Lower lobe of right lung (tissue), 2 donors: ENCODE measurements around the gene RIC1. TPM values are rescaled to one million over a fixed set of nuclear protein-coding genes. Genes with fewer than 3 reads are reported as not detected.

ENCODE experiments used
- ATAC-seq, 2 donors: fragments of 200-7000 bp; cut with Tn5 transposase; one replicate each; pipeline ENCODE4 v1.9.1; 2020 to 2022; ENCODE audit warnings: mild to moderate bottlenecking in 2 of 2, moderate library complexity in 2 of 2
- DNase-seq: peaks from one replicate; pipeline ENCODE4 v3.0.0-alpha.2; 2020
- H3K27ac ChIP-seq: fragments of 200-600 bp; one replicate; pipeline ENCODE4 v1.8.0; 2022
- H3K27me3 ChIP-seq: fragments of 200-600 bp; one replicate; pipeline ENCODE4 v1.8.0; 2022; ENCODE audit warnings: low read depth
- H3K36me3 ChIP-seq: fragments of 200-600 bp; one replicate; pipeline ENCODE4 v1.8.0; 2022; ENCODE audit warnings: mild to moderate bottlenecking
- H3K4me1 ChIP-seq: fragments of 200-600 bp; one replicate; pipeline ENCODE4 v1.8.0; 2022
- H3K4me3 ChIP-seq: fragments of 200-600 bp; one replicate; pipeline ENCODE4 v1.8.0; 2022; ENCODE audit warnings: mild to moderate bottlenecking
- H3K9me3 ChIP-seq: fragments of 200-600 bp; one replicate; pipeline ENCODE4 v1.8.0; 2022
- intact Hi-C: fragments of 100-400 bp; cut with DNase I; formaldehyde crosslinking; loops from one replicate; pipeline ENCODE4 v1.11.0; 2022
- total RNA-seq: library from RNA; stranded (reverse); fragmentation: NEBNext Ultra II Directional; extraction: Animal tissue kit (Norgen Biotek cat#: 25700); gene quantifications from one replicate; pipeline ENCODE4 v1.2.1, GENCODE V29; 2021
- TF ChIP-seq, protein P1 (sequence below): fragments of 200-600 bp; IDR thresholded peaks from one replicate; pipeline ENCODE4 v1.8.0; 2022; ENCODE audit warnings: antibody characterized with exemption, mild to moderate bottlenecking
- donor health status: DM: no; HTN: yes; CAD: no; lungs with severe emphysema.

RIC1 gene
- total RNA-seq, 1 donor from 2014 or later, result 20.5 TPM

DNA sequence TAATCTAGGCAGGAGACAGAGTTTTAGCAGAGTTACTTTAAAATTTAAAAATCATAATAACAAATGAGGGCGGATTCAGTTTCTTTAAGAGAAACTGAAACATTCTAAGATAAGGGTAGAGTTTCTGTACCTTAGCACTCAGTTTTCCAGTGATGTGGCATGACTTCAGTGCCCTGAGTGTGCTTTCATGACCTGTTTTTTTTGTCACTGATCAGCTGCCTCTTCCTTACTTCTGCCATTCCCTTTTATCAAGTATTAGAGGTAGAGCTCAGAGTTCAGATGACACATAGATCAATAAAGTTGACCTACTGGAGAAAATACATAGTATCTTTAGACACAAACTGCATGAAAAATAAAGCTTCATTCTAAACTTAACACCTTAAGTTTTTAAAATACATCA is 121.7 kb downstream of the RIC1 start:
- Histone ChIP-seq H3K4me3 (no peak overlapping the region), H3K36me3 (peaks cover 67% of the 10 kb centered on the region), H3K4me1 (no peaks in the 10 kb centered on the region), H3K27me3 (no peaks in the 10 kb centered on the region), H3K27ac (no peak overlapping the region), H3K9me3 (no peaks in the 10 kb centered on the region)
- intact Hi-C loops, result no loop called here
- DNase-seq (no peak), ATAC-seq (no peak)
- TF ChIP-seq, protein P1, sequence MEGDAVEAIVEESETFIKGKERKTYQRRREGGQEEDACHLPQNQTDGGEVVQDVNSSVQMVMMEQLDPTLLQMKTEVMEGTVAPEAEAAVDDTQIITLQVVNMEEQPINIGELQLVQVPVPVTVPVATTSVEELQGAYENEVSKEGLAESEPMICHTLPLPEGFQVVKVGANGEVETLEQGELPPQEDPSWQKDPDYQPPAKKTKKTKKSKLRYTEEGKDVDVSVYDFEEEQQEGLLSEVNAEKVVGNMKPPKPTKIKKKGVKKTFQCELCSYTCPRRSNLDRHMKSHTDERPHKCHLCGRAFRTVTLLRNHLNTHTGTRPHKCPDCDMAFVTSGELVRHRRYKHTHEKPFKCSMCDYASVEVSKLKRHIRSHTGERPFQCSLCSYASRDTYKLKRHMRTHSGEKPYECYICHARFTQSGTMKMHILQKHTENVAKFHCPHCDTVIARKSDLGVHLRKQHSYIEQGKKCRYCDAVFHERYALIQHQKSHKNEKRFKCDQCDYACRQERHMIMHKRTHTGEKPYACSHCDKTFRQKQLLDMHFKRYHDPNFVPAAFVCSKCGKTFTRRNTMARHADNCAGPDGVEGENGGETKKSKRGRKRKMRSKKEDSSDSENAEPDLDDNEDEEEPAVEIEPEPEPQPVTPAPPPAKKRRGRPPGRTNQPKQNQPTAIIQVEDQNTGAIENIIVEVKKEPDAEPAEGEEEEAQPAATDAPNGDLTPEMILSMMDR, result no peak

DNA sequence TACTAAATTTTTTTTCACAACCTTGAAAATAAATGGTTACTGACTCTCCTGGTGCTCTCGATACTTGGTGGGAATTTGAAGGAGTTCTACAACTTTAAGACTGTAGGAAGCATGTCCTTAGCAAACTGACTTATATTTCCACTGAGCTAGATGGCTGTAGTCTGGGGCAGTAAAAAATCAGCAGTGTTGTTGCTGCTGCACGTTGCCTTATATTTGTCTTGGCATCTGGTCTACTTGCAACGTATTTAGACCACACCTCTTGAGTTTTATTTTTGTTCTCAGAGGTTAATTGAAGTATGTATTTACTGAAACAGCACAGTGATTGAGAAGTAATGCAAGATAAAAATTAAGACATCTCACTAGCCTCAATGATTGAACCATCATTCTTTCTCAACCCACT is 127.7 kb downstream of the RIC1 start:
- H3K4me3 ChIP-seq, result no peak overlapping the region
- H3K36me3 ChIP-seq, result peaks cover 57% of the 10 kb centered on the region
- no peak for ATAC-seq
- no peaks in the 10 kb centered on the region for H3K9me3 ChIP-seq
- no peaks in the 10 kb centered on the region for H3K4me1 ChIP-seq
- TF ChIP-seq, protein P1, result no peak
- no peak overlapping the region for H3K27ac ChIP-seq
- H3K27me3 ChIP-seq, result no peaks in the 10 kb centered on the region
- no peak for DNase-seq
- intact Hi-C loops, result no loop called here

DNA sequence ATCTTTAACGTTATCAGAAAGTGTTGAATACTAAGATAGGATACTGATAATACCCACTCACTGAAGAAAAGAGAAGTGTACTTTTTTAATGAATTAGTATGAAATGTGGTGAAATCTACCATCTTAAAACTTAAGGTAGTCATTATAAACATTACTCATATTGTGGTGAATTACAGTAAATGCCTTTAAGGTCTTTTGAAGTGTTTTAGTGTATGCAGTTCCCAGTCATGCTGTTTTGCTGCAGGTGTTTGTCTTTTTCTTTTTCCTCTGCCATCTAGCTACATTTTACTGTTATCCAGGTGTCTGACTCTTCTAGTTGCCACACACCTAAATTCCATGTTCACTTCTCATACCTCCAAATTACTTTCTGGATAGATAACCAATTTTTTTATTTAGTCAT is 131.4 kb downstream of the RIC1 start:
- Histone ChIP-seq H3K9me3 (no peaks in the 10 kb centered on the region), H3K36me3 (peaks cover 78% of the 10 kb centered on the region), H3K27me3 (no peaks in the 10 kb centered on the region), H3K27ac (no peak overlapping the region), H3K4me3 (no peak overlapping the region), H3K4me1 (no peaks in the 10 kb centered on the region)
- TF ChIP-seq, protein P1, result no peak
- no peak for DNase-seq
- no peak for ATAC-seq
- intact Hi-C loops, result no loop called here

DNA sequence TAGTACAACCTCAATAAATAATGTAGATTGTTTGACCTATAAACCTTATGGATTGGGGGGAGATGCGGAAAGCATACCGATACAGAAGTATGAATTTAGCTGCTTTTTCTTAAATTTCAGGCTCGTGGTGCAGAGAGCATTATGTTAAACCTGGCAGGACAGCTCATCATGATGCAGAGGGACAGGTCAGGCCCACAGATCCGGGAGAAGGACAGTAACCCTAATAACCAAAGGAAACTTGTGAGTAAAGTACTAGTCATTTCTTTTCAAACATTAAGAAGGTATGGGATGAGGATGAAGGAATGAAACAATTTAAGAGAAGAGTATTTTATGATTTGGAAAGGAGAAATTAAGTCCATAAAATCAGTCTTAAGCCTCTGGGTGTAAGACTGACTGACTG is 133.5 kb downstream of the RIC1 start:
- Histone ChIP-seq H3K4me3 (no peak overlapping the region), H3K4me1 (no peaks in the 10 kb centered on the region), H3K27ac (no peak overlapping the region), H3K9me3 (no peaks in the 10 kb centered on the region), H3K27me3 (no peaks in the 10 kb centered on the region), H3K36me3 (peaks cover 84% of the 10 kb centered on the region)
- TF ChIP-seq, protein P1, result no peak
- ATAC-seq (no peak), DNase-seq (no peak)
- intact Hi-C loops, result no loop called here

DNA sequence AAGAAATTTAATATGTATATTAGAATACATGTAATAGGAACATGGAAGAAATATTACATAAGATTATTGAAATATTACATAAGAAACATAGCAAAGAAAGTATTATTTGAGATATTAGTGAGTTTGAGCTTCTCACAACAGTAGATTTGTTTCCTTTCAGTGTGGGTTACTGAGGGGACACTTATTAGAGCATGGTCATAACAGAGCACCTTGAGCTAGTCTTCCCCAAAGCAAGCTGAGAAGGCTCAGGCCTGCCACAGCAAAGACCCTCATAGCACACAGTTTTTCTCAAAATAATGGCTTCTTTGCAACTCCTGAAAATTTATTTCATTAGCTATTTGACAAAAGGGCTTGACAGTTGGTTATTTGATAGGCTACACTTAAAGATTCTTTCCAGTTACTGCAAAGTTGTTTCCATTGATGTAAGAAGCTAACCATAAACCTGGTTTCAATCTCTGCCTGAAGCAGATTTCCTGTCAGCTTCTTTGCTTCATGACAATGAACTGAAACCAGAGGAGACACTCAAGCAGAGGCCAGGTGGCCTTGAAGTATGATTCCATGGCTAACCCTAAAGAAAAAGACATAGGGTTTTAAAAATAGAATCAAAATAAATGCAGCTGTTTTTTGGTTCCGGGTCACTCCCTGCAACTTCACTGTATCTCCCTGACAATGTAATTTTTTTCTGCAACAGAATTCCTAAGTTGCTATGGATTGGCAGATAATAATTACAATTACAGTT is 135.4 kb downstream of the RIC1 start:
- ATAC-seq (no peak), DNase-seq (no peak)
- Histone ChIP-seq H3K9me3 (no peaks in the 10 kb centered on the region), H3K27me3 (no peaks in the 10 kb centered on the region), H3K4me1 (no peaks in the 10 kb centered on the region), H3K27ac (no peak overlapping the region), H3K4me3 (no peak overlapping the region), H3K36me3 (peaks cover 91% of the 10 kb centered on the region)
- TF ChIP-seq, protein P1, result no peak
- intact Hi-C loops, result no loop called here
